A549 (cell line): ENCODE measurements around the gene SHH. TPM values are rescaled to one million over a fixed set of nuclear protein-coding genes. Genes with fewer than 3 reads are reported as not detected.

Experiments
- ATAC-seq, 2 experiments: fragments of 200-7000 bp in 1 of 2; fragments of >200 bp in 1 of 2; cut with Nextera tagmentation in 1 of 2; cut with Tn5 transposase in 1 of 2; 3 replicates each; pipeline versions ENCODE4 v1.8.0 to v1.9.1; 2018 to 2020; ENCODE audit warnings: mild to moderate bottlenecking in 1 of 2, moderate library complexity in 1 of 2
- CTCF ChIA-PET: fragments of 300-600 bp; sonication (Branson Sonifier 250); formaldehyde crosslinking; extraction: SDS; loops from one replicate; lab custom pipeline; 2021; ENCODE audit warnings: antibody characterized with exemption, inconsistent platforms; lab: Yijun Ruan, JAX
- POLR2A ChIA-PET: fragments of 350-600 bp; formaldehyde crosslinking; extraction: SDS; loops from one replicate; lab custom pipeline; 2021; ENCODE audit warnings: antibody characterized with exemption, inconsistent platforms; lab: Yijun Ruan, JAX
- DNase-seq, 2 experiments: peaks; one replicate each; pipeline versions ENCODE4 v3.0.0 to v3.0.0-alpha.2; 2011 to 2016; ENCODE audit warnings: low read depth in 1 of 2, low spot score in 1 of 2
- FAIRE-seq: peaks from 2 replicates; lab custom pipeline; 2011; peaks lifted over from hg19 to GRCh38; lab: Jason Lieb, UNC
- H3K27ac ChIP-seq, 2 experiments: fragments of >200 bp; sonication (Bioruptor Twin); formaldehyde crosslinking; 3 replicates each; pipeline ENCODE4 v1.5.1; 2016 to 2017
- H3K4me1 ChIP-seq: fragments of >200 bp; sonication (Bioruptor Twin); formaldehyde crosslinking; 3 replicates; pipeline ENCODE4 v1.6.1; 2016
- H3K4me2 ChIP-seq: fragments of >200 bp; sonication (Bioruptor Twin); formaldehyde crosslinking; 3 replicates; pipeline ENCODE4 v1.6.1; 2016
- H3K4me3 ChIP-seq: fragments of >200 bp; sonication (Bioruptor Twin); formaldehyde crosslinking; 3 replicates; pipeline ENCODE4 v1.5.1; 2016
- H3K9me3 ChIP-seq: fragments of >200 bp; sonication (Bioruptor Twin); formaldehyde crosslinking; 3 replicates; pipeline ENCODE4 v1.6.1; 2016
- CBX2 ChIP-seq: fragments of 200-600 bp; sonication (generic); IDR thresholded peaks from 2 replicates; pipeline ENCODE4 v1.6.1; 2016; ENCODE audit warnings: low read depth, mild to moderate bottlenecking, borderline replicate concordance
- CBX8 ChIP-seq: fragments of 200-600 bp; sonication (generic); IDR thresholded peaks from 2 replicates; pipeline ENCODE4 v1.6.1; 2016
- CEBPB ChIP-seq, 2 experiments: fragments of >200 bp in 1 of 2; sonication (Bioruptor Twin) in 1 of 2; formaldehyde crosslinking in 1 of 2; IDR thresholded peaks; 2 replicates each; pipeline ENCODE4 v1.6.1; 2012 to 2016
- EHF ChIP-seq: fragments of 250-450 bp; sonication (Bioruptor Pico); IDR thresholded peaks from 2 replicates; pipeline ENCODE4 v1.5.0; 2020; ENCODE audit warnings: mild to moderate bottlenecking
- ELK1 ChIP-seq: fragments of 150-350 bp; IDR thresholded peaks from 2 replicates; pipeline ENCODE4 v1.6.1; 2014; ENCODE audit warnings: low read depth, mild to moderate bottlenecking, low read length
- ESRRA ChIP-seq: fragments of 150-350 bp; IDR thresholded peaks from 2 replicates; pipeline ENCODE4 v1.6.1; 2014; ENCODE audit warnings: mild to moderate bottlenecking, low read length, borderline replicate concordance
- FOSL2 ChIP-seq, 2 experiments: fragments of 450-650 bp in 1 of 2; fragments of >200 bp in 1 of 2; sonication (Bioruptor Twin) in 1 of 2; formaldehyde crosslinking; IDR thresholded peaks; 2 replicates each; pipeline versions ENCODE4 v1.5.0 to v1.6.1; 2016 to 2020; ENCODE audit warnings: mild to moderate bottlenecking in 1 of 2, moderate library complexity in 1 of 2
- HDAC2 ChIP-seq: fragments of 200-600 bp; sonication (generic); IDR thresholded peaks from 2 replicates; pipeline ENCODE4 v1.6.1; 2016
- HEYL ChIP-seq: fragments of 250-450 bp; sonication (Bioruptor Pico); IDR thresholded peaks from 2 replicates; pipeline ENCODE4 v1.8.0; 2021; ENCODE audit warnings: mild to moderate bottlenecking, moderate library complexity
- HOXA7 ChIP-seq: fragments of 250-450 bp; sonication (Bioruptor Pico); IDR thresholded peaks from 2 replicates; pipeline ENCODE4 v1.5.0; 2020; ENCODE audit warnings: mild to moderate bottlenecking, moderate library complexity
- HOXB5 ChIP-seq: fragments of 250-450 bp; sonication (Bioruptor Pico); IDR thresholded peaks from 2 replicates; pipeline ENCODE4 v1.5.0; 2020; ENCODE audit warnings: mild to moderate bottlenecking, moderate library complexity
- KDM5A ChIP-seq: fragments of 200-600 bp; sonication (generic); IDR thresholded peaks from 2 replicates; pipeline ENCODE4 v1.6.1; 2016; ENCODE audit warnings: antibody characterized with exemption, mild to moderate bottlenecking
- MYC ChIP-seq: IDR thresholded peaks from 2 replicates; pipeline ENCODE4 v1.6.1; 2012; ENCODE audit warnings: mild to moderate bottlenecking, inconsistent platforms, low read length, improper control_type of control experiment, borderline replicate concordance
- NFE2L2 ChIP-seq: fragments of 150-350 bp; conservative IDR thresholded peaks from 2 replicates; pipeline ENCODE4 v1.6.1; 2014; ENCODE audit warnings: low read length
- NR3C1 ChIP-seq: fragments of >200 bp; sonication (Bioruptor Twin); formaldehyde crosslinking; IDR thresholded peaks from 3 replicates; pipeline ENCODE4 v1.6.1; 2017
- PHF8 ChIP-seq: fragments of 200-600 bp; sonication (generic); IDR thresholded peaks from 2 replicates; pipeline ENCODE4 v1.6.1; 2016; ENCODE audit warnings: low read depth, mild to moderate bottlenecking, antibody characterized with exemption, moderate library complexity, borderline replicate concordance
- POLR2A ChIP-seq: IDR thresholded peaks from 2 replicates; pipeline ENCODE4 v1.6.1; 2012; ENCODE audit warnings: mild to moderate bottlenecking, low read length
- REST ChIP-seq: fragments of 200-600 bp; sonication (generic); IDR thresholded peaks from 2 replicates; pipeline ENCODE4 v1.6.1; 2016; ENCODE audit warnings: antibody characterized with exemption, mild to moderate bottlenecking, moderate library complexity
- RFX5 ChIP-seq: fragments of 450-650 bp; IDR thresholded peaks from 2 replicates; pipeline ENCODE4 v1.7.1; 2014; ENCODE audit warnings: antibody characterized with exemption, mild to moderate bottlenecking, moderate library complexity
- RNF2 ChIP-seq: fragments of 200-600 bp; sonication (generic); IDR thresholded peaks from 2 replicates; pipeline ENCODE4 v1.6.1; 2016; ENCODE audit warnings: low read depth, mild to moderate bottlenecking, antibody characterized with exemption, moderate library complexity, borderline replicate concordance
- SREBF2 ChIP-seq: fragments of 450-650 bp; IDR thresholded peaks from 2 replicates; pipeline ENCODE4 v1.6.1; 2014; ENCODE audit warnings: mild to moderate bottlenecking, moderate library complexity
- TFCP2L1 ChIP-seq: fragments of 250-450 bp; sonication (Bioruptor Pico); IDR thresholded peaks from 2 replicates; pipeline ENCODE4 v1.5.0; 2021; ENCODE audit warnings: mild to moderate bottlenecking
- TP53 ChIP-seq: fragments of 250-450 bp; sonication (Bioruptor Pico); IDR thresholded peaks from 2 replicates; pipeline ENCODE4 v1.5.0; 2021; ENCODE audit warnings: mild to moderate bottlenecking, moderate library complexity
- USF2 ChIP-seq: fragments of 450-650 bp; IDR thresholded peaks from 2 replicates; pipeline ENCODE4 v1.6.1; 2014; ENCODE audit warnings: antibody characterized with exemption
- ZSCAN20 ChIP-seq: fragments of 250-450 bp; sonication (Bioruptor Pico); IDR thresholded peaks from 2 replicates; pipeline ENCODE4 v1.8.0; 2022; ENCODE audit warnings: mild to moderate bottlenecking, moderate library complexity
- whole genome bisulfite sequencing: methylation state at CpG from one replicate; pipeline ENCODE4 v1.1.6; 2017; ENCODE audit errors: missing lambda C conversion rate; 5-methylcytosine and 5-hydroxymethylcytosine counted together
- polyA plus RNA-seq, 4 experiments: library from polyadenylated mRNA; depleted of rRNA in 3 of 4; stranded (reverse); fragments of >200 nt; fragmentation: RNase III in 1 of 4; extraction: RNeasy Plus Mini Kit Qiagen cat#74134 plus additional on column Dnase treatment in 1 of 4; gene quantifications; 2 replicates in 3 of 4; 3 replicates in 1 of 4; pipeline ENCODE4 v1.2.3, GENCODE V29; 2011 to 2017
- TF ChIP-seq, protein P1 (sequence below): IDR thresholded peaks from 2 replicates; pipeline ENCODE4 v1.6.1; 2012; ENCODE audit warnings: low read depth, borderline replicate concordance
- TF ChIP-seq, protein P2 (sequence below): fragments of >200 bp; sonication (Bioruptor Twin); formaldehyde crosslinking; IDR thresholded peaks from 2 replicates; pipeline ENCODE4 v1.6.1; 2016
- TF ChIP-seq, protein P3 (sequence below): fragments of 250-450 bp; sonication (Bioruptor Pico); IDR thresholded peaks from 2 replicates; pipeline ENCODE4 v1.5.0; 2020; ENCODE audit warnings: low read depth, mild to moderate bottlenecking, moderate library complexity

SHH gene
- polyA plus RNA-seq, 2 of the 4 experiments (the other 2 are of a cell fraction) = 0.84 to 1.2 TPM

- POLR2A ChIA-PET = no interaction called here
- no peak overlapping the region for H3K27ac ChIP-seq
- WGBS = 95% methylated on average over 24 of the region's 24 CpGs
- no peaks in the 10 kb centered on the region for H3K9me3 ChIP-seq
- no peaks in the 10 kb centered on the region for H3K4me1 ChIP-seq
- CTCF ChIA-PET = interaction anchor here (0.5 to 2.8 kb wide), 4 partner anchors 11 to 853 kb away, joined by 3 to 10 read pairs (median 4); no protein-coding TSS in a partner anchor
- TF ChIP-seq, protein P1, sequence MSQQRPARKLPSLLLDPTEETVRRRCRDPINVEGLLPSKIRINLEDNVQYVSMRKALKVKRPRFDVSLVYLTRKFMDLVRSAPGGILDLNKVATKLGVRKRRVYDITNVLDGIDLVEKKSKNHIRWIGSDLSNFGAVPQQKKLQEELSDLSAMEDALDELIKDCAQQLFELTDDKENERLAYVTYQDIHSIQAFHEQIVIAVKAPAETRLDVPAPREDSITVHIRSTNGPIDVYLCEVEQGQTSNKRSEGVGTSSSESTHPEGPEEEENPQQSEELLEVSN = no peak
- TF ChIP-seq PHF8 = no peak
- no peak for TF ChIP-seq FOSL2 (IDR thresholded peaks at IDR 0.05)
- no peak for TF ChIP-seq FOSL2 (CRISPR knock-in tag; IDR thresholded peaks at IDR 0.05)
- TF ChIP-seq HDAC2 = no peak
- no peak for TF ChIP-seq MYC
- TF ChIP-seq CBX8 = no peak
- no peak for TF ChIP-seq HEYL (CRISPR knock-in tag)
- no peak for TF ChIP-seq KDM5A
- no peak for TF ChIP-seq SREBF2
- no peak for TF ChIP-seq REST
- TF ChIP-seq NR3C1 = no peak
- H3K4me2 ChIP-seq = no peak overlapping the region
- FAIRE-seq = no peak
- no peak for DNase-seq
- no peak overlapping the region for H3K4me3 ChIP-seq
- no peak for ATAC-seq
Observed at GRCh38 chr7:155780884-155781283, 31.4 kb downstream of the SHH start.

- no peaks in the 10 kb centered on the region for H3K4me1 ChIP-seq
- H3K27ac ChIP-seq = no peak overlapping the region
- no peak for ATAC-seq
- no peak overlapping the region for H3K4me3 ChIP-seq
- POLR2A ChIA-PET = no interaction called here
- no peak for FAIRE-seq
- TF ChIP-seq CBX2 (no peak), POLR2A (no peak), CEBPB (IDR thresholded peaks at IDR 0.05) (no peak), RNF2 (no peak), HOXA7 (CRISPR knock-in tag) (no peak), MYC (no peak), NR3C1 (no peak), KDM5A (no peak), ZSCAN20 (CRISPR knock-in tag) (no peak), FOSL2 (IDR thresholded peaks at IDR 0.05) (no peak), FOSL2 (CRISPR knock-in tag; IDR thresholded peaks at IDR 0.05) (no peak), TP53 (CRISPR knock-in tag) (no peak)
- TF ChIP-seq, protein P2, sequence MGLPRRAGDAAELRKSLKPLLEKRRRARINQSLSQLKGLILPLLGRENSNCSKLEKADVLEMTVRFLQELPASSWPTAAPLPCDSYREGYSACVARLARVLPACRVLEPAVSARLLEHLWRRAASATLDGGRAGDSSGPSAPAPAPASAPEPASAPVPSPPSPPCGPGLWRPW = no peak
- TF ChIP-seq, all 56 proteins: peak for 0
- CTCF ChIA-PET = interaction anchor here (0.5 to 2.9 kb wide), 2 partner anchors 9 to 11 kb away, joined by 3 to 20 read pairs; no protein-coding TSS in a partner anchor
- no peaks in the 10 kb centered on the region for H3K9me3 ChIP-seq
- WGBS = 84% methylated on average over 6 of the region's 6 CpGs
- no peak for DNase-seq
- no peak overlapping the region for H3K4me2 ChIP-seq
Observed at GRCh38 chr7:155778349-155778748, 33.9 kb downstream of the SHH start.

GRCh38 chr7:155776606-155777005, 35.7 kb downstream of the SHH start:
- ATAC-seq = no peak; a peak in 1 of 6 replicates
- DNase-seq = no peak
- H3K4me3 ChIP-seq = no peak overlapping the region
- FAIRE-seq = no peak
- H3K9me3 ChIP-seq = no peaks in the 10 kb centered on the region
- 92% methylated on average over 7 of the region's 8 CpGs for WGBS
- ChIA-PET POLR2A (no interaction called here), CTCF (interaction anchor here (1.6 to 2.9 kb wide), 2 partner anchors 9 to 177 kb away, joined by 5 to 20 read pairs; no protein-coding TSS in a partner anchor)
- no peaks in the 10 kb centered on the region for H3K4me1 ChIP-seq
- H3K27ac ChIP-seq = no peak overlapping the region
- no peak overlapping the region for H3K4me2 ChIP-seq
- no peak for TF ChIP-seq CBX8
- TF ChIP-seq ELK1 = no peak
- TF ChIP-seq HOXB5 = no peak
- TF ChIP-seq EHF (CRISPR knock-in tag) = no peak
- TF ChIP-seq TFCP2L1 = no peak
- no peak for TF ChIP-seq USF2
- no peak for TF ChIP-seq HOXA7 (CRISPR knock-in tag)
- no peak for TF ChIP-seq NFE2L2
- TF ChIP-seq, protein P3, sequence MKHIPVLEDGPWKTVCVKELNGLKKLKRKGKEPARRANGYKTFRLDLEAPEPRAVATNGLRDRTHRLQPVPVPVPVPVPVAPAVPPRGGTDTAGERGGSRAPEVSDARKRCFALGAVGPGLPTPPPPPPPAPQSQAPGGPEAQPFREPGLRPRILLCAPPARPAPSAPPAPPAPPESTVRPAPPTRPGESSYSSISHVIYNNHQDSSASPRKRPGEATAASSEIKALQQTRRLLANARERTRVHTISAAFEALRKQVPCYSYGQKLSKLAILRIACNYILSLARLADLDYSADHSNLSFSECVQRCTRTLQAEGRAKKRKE (CRISPR knock-in tag) = no peak
- TF ChIP-seq ESRRA = no peak
- no peak for TF ChIP-seq RFX5
- TF ChIP-seq HDAC2 = no peak
- TF ChIP-seq POLR2A = no peak
